HG02981 (cell line): Measurements from ENCODE around the gene FOXK1.

Experiments
- ATAC-seq: cut with Tn5 transposase; IDR thresholded peaks from one replicate; pipeline ENCODE4 v1.9.1; 2021; ENCODE audit warnings: mild to moderate bottlenecking, moderate library complexity; ENCODE audit not compliant: unreplicated experiment

Gene FOXK1

GRCh38 chr7:4762121-4763055, 80.3 kb downstream of the FOXK1 start:
- no peak for ATAC-seq

GRCh38 chr7:4763091-4763793, 81.1 kb downstream of the FOXK1 start:
- no peak for ATAC-seq

- no peak for ATAC-seq
Measured at GRCh38 chr7:4763794-4764185, 81.7 kb downstream of the FOXK1 start.

- ATAC-seq: no peak
Measured at GRCh38 chr7:4764402-4765007, 82.4 kb downstream of the FOXK1 start.

GRCh38 chr7:4765776-4766490, 83.8 kb downstream of the FOXK1 start:
- ATAC-seq: no peak

- no peak for ATAC-seq
Measured at GRCh38 chr7:4766666-4767519, 84.8 kb downstream of the FOXK1 start.

GRCh38 chr7:4768597-4769569, 86.8 kb downstream of the FOXK1 start:
- ATAC-seq: no peak

- ATAC-seq: no peak
Measured at GRCh38 chr7:4769761-4770160, 87.7 kb downstream of the FOXK1 start.

- ATAC-seq: no peak
Measured at GRCh38 chr7:4770886-4771285, 88.8 kb downstream of the FOXK1 start.

GRCh38 chr7:4771737-4772136, 89.6 kb downstream of the FOXK1 start:
- ATAC-seq: no peak

GRCh38 chr7:4772306-4772705, 90.2 kb downstream of the FOXK1 start:
- no peak for ATAC-seq

- ATAC-seq: no peak
Measured at GRCh38 chr7:4774007-4774406, 91.9 kb downstream of the FOXK1 start.

GRCh38 chr7:4774658-4775249, 92.7 kb downstream of the FOXK1 start:
- peak; percentile 18 for ATAC-seq

GRCh38 chr7:4775250-4775847, 93.3 kb downstream of the FOXK1 start, which contains the start of gene AP5Z1:
AP5Z1 (plus strand) TSS chr7:4775623; CDS start chr7:4775716, 93 bp downstream.
- peak; percentile 89 for ATAC-seq

GRCh38 chr7:4775848-4776623, 93.9 kb downstream of the FOXK1 start:
- peak; percentile 13 for ATAC-seq

GRCh38 chr7:4779118-4779517, 97.0 kb downstream of the FOXK1 start:
- ATAC-seq: no peak

GRCh38 chr7:4781366-4782069, 99.4 kb downstream of the FOXK1 start:
- no peak for ATAC-seq
